Glutamatergic neuron (in vitro differentiated cells): ENCODE measurements around the gene EFS. TPM values are rescaled to one million over a fixed set of nuclear protein-coding genes. Genes with fewer than 3 reads are reported as not detected.
A peak's percentile ranks its signal among the peaks of the same experiment; 100 is the strongest.

ENCODE experiments used
- DNase-seq: peaks from one replicate; pipeline ENCODE4 v3.0.0; 2022
- H3K27ac Mint-ChIP-seq: one replicate; pipeline ENCODE4 v1.8.0; 2020; ENCODE audit warnings: mild to moderate bottlenecking, mixed read lengths, inconsistent platforms; ENCODE audit not compliant: unreplicated experiment
- H3K27me3 Mint-ChIP-seq: one replicate; pipeline ENCODE4 v1.8.0; 2020; ENCODE audit warnings: mild to moderate bottlenecking, moderate library complexity, mixed read lengths, inconsistent platforms; ENCODE audit not compliant: unreplicated experiment
- H3K36me3 Mint-ChIP-seq: one replicate; pipeline ENCODE4 v1.8.0; 2020; ENCODE audit warnings: mild to moderate bottlenecking, mixed read lengths, inconsistent platforms; ENCODE audit not compliant: unreplicated experiment
- H3K4me1 Mint-ChIP-seq: one replicate; pipeline ENCODE4 v1.8.0; 2020; ENCODE audit warnings: mild to moderate bottlenecking, low read depth, mixed read lengths, inconsistent platforms; ENCODE audit not compliant: unreplicated experiment
- H3K4me3 Mint-ChIP-seq: one replicate; pipeline ENCODE4 v1.8.0; 2020; ENCODE audit warnings: mild to moderate bottlenecking, mixed read lengths, inconsistent platforms; ENCODE audit not compliant: unreplicated experiment
- H3K9me3 Mint-ChIP-seq: one replicate; pipeline ENCODE4 v1.8.0; 2020; ENCODE audit warnings: mild to moderate bottlenecking, moderate library complexity, mixed read lengths, inconsistent platforms; ENCODE audit not compliant: unreplicated experiment
- total RNA-seq: library from RNA; stranded (reverse); fragmentation: NEBNext Ultra II Directional; extraction: Animal tissue kit (Norgen Biotek cat#: 25700); gene quantifications from one replicate; pipeline ENCODE4 v1.2.1, GENCODE V29; 2021; ENCODE audit not compliant: unreplicated experiment
- TF ChIP-seq, protein P1 (sequence below): fragments of 200-600 bp; sonication (generic); IDR thresholded peaks from one replicate; pipeline ENCODE4 v1.5.0; 2021; ENCODE audit not compliant: partially characterized antibody, unreplicated experiment

The EFS gene
- total RNA-seq, 1 donor from 2014 or later, result 90.4 TPM

DNA sequence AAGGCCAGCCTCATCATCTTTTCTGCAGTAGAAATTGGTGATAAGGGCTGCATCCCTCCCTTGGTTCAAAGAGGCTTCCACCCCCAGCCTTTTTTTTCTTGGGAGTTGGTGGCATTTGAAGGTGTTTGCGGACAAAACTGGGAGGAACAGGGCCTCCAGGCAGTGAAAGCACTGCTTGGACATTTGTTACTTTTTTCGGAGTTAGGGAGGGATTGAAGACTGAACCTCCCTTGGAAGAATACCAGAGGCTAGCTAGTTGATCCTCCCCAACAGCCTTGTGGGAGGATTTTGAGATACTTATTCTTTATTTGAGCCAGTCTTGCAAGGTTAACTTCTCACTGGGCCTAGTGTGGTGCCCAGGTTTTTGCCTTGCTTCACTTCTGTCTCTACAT is 40.5 kb downstream of the EFS start:
- H3K36me3 Mint-ChIP-seq, result no peaks in the 10 kb centered on the region
- peaks cover 16% of the 10 kb centered on the region for H3K9me3 Mint-ChIP-seq
- H3K27ac Mint-ChIP-seq, result no peak overlapping the region
- peaks cover 20% of the 10 kb centered on the region for H3K4me1 Mint-ChIP-seq
- H3K4me3 Mint-ChIP-seq, result no peak overlapping the region
- peaks cover 16% of the 10 kb centered on the region for H3K27me3 Mint-ChIP-seq
- DNase-seq, result no peak
- TF ChIP-seq, protein P1, sequence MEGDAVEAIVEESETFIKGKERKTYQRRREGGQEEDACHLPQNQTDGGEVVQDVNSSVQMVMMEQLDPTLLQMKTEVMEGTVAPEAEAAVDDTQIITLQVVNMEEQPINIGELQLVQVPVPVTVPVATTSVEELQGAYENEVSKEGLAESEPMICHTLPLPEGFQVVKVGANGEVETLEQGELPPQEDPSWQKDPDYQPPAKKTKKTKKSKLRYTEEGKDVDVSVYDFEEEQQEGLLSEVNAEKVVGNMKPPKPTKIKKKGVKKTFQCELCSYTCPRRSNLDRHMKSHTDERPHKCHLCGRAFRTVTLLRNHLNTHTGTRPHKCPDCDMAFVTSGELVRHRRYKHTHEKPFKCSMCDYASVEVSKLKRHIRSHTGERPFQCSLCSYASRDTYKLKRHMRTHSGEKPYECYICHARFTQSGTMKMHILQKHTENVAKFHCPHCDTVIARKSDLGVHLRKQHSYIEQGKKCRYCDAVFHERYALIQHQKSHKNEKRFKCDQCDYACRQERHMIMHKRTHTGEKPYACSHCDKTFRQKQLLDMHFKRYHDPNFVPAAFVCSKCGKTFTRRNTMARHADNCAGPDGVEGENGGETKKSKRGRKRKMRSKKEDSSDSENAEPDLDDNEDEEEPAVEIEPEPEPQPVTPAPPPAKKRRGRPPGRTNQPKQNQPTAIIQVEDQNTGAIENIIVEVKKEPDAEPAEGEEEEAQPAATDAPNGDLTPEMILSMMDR, result no peak

DNA sequence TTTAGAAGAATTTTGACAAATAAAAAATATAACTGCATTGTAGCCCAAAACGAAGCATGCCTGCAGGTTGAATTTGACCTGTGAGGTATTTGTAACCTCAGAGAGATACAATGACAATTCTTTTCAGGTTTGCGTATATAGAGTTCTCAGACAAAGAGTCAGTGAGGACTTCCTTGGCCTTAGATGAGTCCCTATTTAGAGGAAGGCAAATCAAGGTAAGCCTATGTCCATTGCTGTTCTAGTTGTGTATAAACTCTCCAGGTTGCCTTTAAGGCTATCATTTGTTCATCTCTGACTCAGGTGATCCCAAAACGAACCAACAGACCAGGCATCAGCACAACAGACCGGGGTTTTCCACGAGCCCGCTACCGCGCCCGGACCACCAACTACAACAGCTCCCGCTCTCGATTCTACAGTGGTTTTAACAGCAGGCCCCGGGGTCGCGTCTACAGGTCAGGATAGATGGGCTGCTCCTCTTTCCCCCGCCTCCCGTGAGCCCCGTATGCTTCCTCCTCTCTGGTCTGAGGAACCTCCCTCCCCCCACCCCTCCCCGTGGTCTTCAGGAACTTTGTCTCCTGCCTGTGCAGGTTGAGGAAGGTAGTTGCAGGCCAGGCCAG is 41.0 kb downstream of the EFS start:
- H3K27ac Mint-ChIP-seq, result no peak overlapping the region
- no peak for DNase-seq

DNA sequence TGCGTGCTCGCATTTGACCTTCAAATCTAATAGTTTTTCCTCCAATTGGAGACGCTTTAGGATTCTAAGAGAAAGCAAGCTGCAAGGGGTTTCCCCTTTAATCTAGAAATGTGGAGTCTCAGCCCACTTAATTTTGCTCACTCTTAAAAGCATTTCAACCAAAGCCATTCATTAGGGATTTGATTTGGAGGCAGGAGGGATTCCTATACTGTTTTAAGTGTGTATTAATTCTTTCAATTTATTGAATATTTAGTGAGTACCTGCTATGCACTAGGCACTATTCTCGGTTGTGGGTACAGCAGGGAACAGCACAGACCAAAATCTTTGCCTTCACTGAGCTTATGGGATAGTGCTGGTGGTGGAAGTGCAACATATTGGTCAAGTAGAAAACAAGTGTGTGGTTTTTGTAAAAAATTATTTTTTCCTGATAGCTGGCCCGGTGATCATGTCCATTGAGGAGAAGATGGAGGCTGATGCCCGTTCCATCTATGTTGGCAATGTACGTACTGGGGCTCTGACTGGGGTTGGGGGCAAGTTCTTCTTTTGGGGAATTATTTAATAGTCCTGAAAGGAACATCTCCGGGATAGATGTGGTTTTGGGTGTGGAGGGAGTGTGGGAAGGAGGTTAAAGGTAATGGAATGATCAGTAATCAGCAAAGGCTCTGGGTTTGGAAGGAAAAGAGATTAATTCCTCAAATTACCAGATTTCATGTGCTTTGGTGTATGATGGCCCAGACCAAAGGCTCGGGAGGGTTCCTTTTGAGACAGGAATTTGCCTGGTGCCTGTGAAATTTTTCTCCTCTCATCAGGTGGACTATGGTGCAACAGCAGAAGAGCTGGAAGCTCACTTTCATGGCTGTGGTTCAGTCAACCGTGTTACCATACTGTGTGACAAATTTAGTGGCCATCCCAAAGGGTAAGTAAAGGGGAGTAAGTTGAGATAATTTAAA is 42.1 kb downstream of the EFS start:
- TF ChIP-seq, protein P1, result no peak
- H3K4me3 Mint-ChIP-seq, result peak overlapping the region; percentile 94
- no peaks in the 10 kb centered on the region for H3K36me3 Mint-ChIP-seq
- DNase-seq, result no peak
- peaks cover 16% of the 10 kb centered on the region for H3K9me3 Mint-ChIP-seq
- H3K27ac Mint-ChIP-seq, result peak overlapping the region; percentile 98
- peaks cover 20% of the 10 kb centered on the region for H3K4me1 Mint-ChIP-seq
- H3K27me3 Mint-ChIP-seq, result peaks cover 14% of the 10 kb centered on the region

More for the DNA sequence above, 41.0 kb downstream of the EFS start:
- Mint-ChIP-seq H3K4me3 (no peak overlapping the region), H3K4me1 (peaks cover 20% of the 10 kb centered on the region), H3K36me3 (no peaks in the 10 kb centered on the region), H3K9me3 (peaks cover 16% of the 10 kb centered on the region), H3K27me3 (peaks cover 16% of the 10 kb centered on the region)
- TF ChIP-seq, protein P1, result no peak

DNA sequence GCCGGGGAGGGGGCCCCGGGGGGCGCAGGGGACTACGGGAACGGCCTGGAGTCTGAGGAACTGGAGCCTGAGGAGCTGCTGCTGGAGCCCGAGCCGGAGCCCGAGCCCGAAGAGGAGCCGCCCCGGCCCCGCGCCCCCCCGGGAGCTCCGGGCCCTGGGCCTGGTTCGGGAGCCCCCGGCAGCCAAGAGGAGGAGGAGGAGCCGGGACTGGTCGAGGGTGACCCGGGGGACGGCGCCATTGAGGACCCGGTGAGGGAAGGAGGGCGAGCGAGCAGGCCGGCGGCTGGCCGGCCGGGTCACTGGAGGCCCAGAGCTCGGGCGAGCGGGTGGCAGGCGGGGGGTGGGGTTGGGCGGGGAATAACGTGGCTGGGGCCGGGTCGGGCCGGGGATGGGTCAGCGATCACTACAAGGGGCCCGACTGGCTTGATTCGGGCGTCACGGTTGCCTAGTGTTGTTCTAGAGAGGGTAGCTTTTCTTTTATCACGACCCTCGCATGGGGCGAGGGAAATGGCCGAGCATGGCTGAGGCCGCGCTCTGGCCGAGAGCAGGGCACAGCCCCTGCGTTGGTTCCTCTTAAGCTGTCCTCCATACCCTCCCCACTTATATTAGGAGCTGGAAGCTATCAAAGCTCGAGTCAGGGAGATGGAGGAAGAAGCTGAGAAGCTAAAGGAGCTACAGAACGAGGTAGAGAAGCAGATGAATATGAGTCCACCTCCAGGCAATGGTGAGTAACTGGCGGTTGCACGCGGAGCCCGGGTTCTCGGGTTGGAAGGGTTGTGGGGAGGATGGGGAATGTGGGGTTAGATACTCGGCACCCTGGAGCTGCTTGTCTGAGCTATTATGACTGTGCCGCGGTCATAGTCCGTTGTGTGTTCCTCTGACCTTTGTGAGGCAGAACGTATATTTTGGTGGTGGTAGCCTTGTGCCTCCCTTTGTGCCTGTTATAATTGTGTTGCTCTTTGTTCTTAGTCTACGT is 43.1 kb downstream of the EFS start:
- Mint-ChIP-seq H3K27me3 (peaks cover 14% of the 10 kb centered on the region), H3K36me3 (no peaks in the 10 kb centered on the region), H3K9me3 (peaks cover 16% of the 10 kb centered on the region), H3K27ac (peak overlapping the region; percentile 98), H3K4me3 (peak overlapping the region; percentile 94), H3K4me1 (peaks cover 20% of the 10 kb centered on the region)
- DNase-seq, result peak; percentile 57
- TF ChIP-seq, protein P1, result no peak
